HCT116 (cell line): ENCODE measurements around the gene MZT2B. TPM values are rescaled to one million over a fixed set of nuclear protein-coding genes. Genes with fewer than 3 reads are reported as not detected.

ENCODE experiments used
- ATAC-seq: fragments of 200-7000 bp; cut with Tn5 transposase; 2 replicates; pipeline ENCODE4 v1.9.1; 2020; ENCODE audit warnings: mild to moderate bottlenecking, moderate library complexity
- BruUV-seq: library from RNA; stranded (reverse); fragments of 400-500 nt; replicated peaks from 2 replicates; lab custom pipeline; 2021; lab: Mats Ljungman, UMichigan
- CTCF ChIA-PET: fragments of 300-600 bp; sonication (Branson Sonifier 250); formaldehyde crosslinking; loops from one replicate; lab custom pipeline; 2021; ENCODE audit warnings: antibody characterized with exemption; lab: Charles Lee
- POLR2A ChIA-PET: fragments of 300-600, 350-600 bp; sonication (Branson Sonifier 250); formaldehyde crosslinking; loops from one replicate; lab custom pipeline; 2021; ENCODE audit warnings: antibody characterized with exemption; lab: Charles Lee
- RAD21 ChIA-PET, 2 experiments: fragments of 300-600 bp; sonication (Branson Sonifier 250); formaldehyde crosslinking; loops; one replicate each; lab custom pipeline; 2023; ENCODE audit warnings: low total read pairs in 2 of 2; ENCODE audit not compliant: uncharacterized antibody in 2 of 2, unreplicated experiment in 2 of 2, low non-redundant PET in 1 of 2; lab: Charles Lee
- DNase-seq: peaks from one replicate; pipeline ENCODE4 v3.0.0-alpha.2; 2010; ENCODE audit warnings: low read depth, low spot score
- H2AFZ ChIP-seq: fragments of 200-600 bp; shearing (Covaris generic), sonication (generic); 2 replicates; pipeline ENCODE4 v1.6.1; 2017; ENCODE audit warnings: low read depth, mixed run types, mixed read lengths, antibody characterized with exemption, low read length; ENCODE audit not compliant: poor library complexity, severe bottlenecking
- H3K27ac ChIP-seq: 2 replicates; pipeline ENCODE4 v1.5.1; 2012; ENCODE audit warnings: low read depth, low read length
- H3K27me3 ChIP-seq: fragments of 200-600 bp; sonication (generic); 2 replicates; pipeline ENCODE4 v1.6.1; 2016; ENCODE audit warnings: mixed run types, low read length, mixed read lengths; ENCODE audit not compliant: insufficient read depth
- H3K36me3 ChIP-seq, 2 experiments: fragments of 200-500 bp in 1 of 2; fragments of 200-600 bp in 1 of 2; sonication (Bioruptor generic) in 1 of 2; sonication (generic) in 1 of 2; 2 replicates each; pipeline versions ENCODE4 v1.5.1 to v1.6.1; 2014 to 2016; ENCODE audit warnings: low read length in 2 of 2, inconsistent platforms in 1 of 2, mixed read lengths in 1 of 2, mixed run types in 1 of 2; ENCODE audit not compliant: insufficient read depth in 2 of 2, control insufficient read depth in 1 of 2
- H3K4me1 ChIP-seq, 2 experiments: fragments of 200-600 bp in 1 of 2; sonication (generic) in 1 of 2; 2 replicates each; pipeline versions ENCODE4 v1.5.1 to v1.6.1; 2012 to 2017; ENCODE audit warnings: low read length in 2 of 2, inconsistent platforms in 1 of 2, mild to moderate bottlenecking in 1 of 2, mixed read lengths in 1 of 2, mixed run types in 1 of 2, moderate library complexity in 1 of 2; ENCODE audit not compliant: insufficient read depth in 2 of 2, control insufficient read depth in 1 of 2
- H3K4me2 ChIP-seq: fragments of 200-600 bp; sonication (generic); 2 replicates; pipeline ENCODE4 v1.6.1; 2017; ENCODE audit warnings: mixed run types, low read length, mixed read lengths
- H3K4me3 ChIP-seq, 2 experiments: fragments of 200-600 bp in 1 of 2; sonication (generic) in 1 of 2; replicated peaks in 1 of 2; 2 replicates each; pipeline ENCODE4 v1.5.1; 2011 to 2016; ENCODE audit warnings: low read length in 2 of 2, control low read depth in 1 of 2, low read depth in 1 of 2, mild to moderate bottlenecking in 1 of 2, mixed read lengths in 1 of 2, mixed run types in 1 of 2
- H3K79me2 ChIP-seq: fragments of 200-600 bp; sonication (generic); 2 replicates; pipeline ENCODE4 v1.6.1; 2017; ENCODE audit warnings: mild to moderate bottlenecking, mixed run types, low read length, moderate library complexity, mixed read lengths; ENCODE audit not compliant: insufficient read depth
- H3K9ac ChIP-seq: fragments of 200-600 bp; sonication (generic); 2 replicates; pipeline ENCODE4 v1.6.1; 2016; ENCODE audit warnings: low read length, mixed read lengths
- H3K9me2 ChIP-seq: fragments of 200-600 bp; sonication (generic), shearing (Covaris generic); 2 replicates; pipeline ENCODE4 v1.6.1; 2017; ENCODE audit warnings: mixed run types, mild to moderate bottlenecking, moderate library complexity; ENCODE audit not compliant: insufficient read depth
- H3K9me3 ChIP-seq, 2 experiments: fragments of 200-500 bp in 1 of 2; fragments of 200-600 bp in 1 of 2; sonication (Bioruptor generic) in 1 of 2; sonication (generic) in 1 of 2; 2 replicates each; pipeline ENCODE4 v1.6.1; 2014 to 2017; ENCODE audit warnings: low read length in 2 of 2, mixed read lengths in 2 of 2, inconsistent platforms in 1 of 2, low read depth in 1 of 2, mild to moderate bottlenecking in 1 of 2, mixed run types in 1 of 2, moderate library complexity in 1 of 2; ENCODE audit not compliant: control insufficient read depth in 1 of 2, insufficient read depth in 1 of 2
- H4K20me1 ChIP-seq: fragments of 200-600 bp; sonication (generic), shearing (Covaris generic); 2 replicates; pipeline ENCODE4 v1.6.1; 2017; ENCODE audit warnings: mixed run types, mild to moderate bottlenecking, moderate library complexity; ENCODE audit not compliant: insufficient read depth
- CEBPB ChIP-seq: IDR thresholded peaks from 2 replicates; pipeline ENCODE4 v1.6.1; 2012; ENCODE audit warnings: low read depth
- EGR1 ChIP-seq: IDR thresholded peaks from 2 replicates; pipeline ENCODE4 v1.6.1; 2012; ENCODE audit warnings: low read depth
- ELF1 ChIP-seq: IDR thresholded peaks from 2 replicates; pipeline ENCODE4 v1.6.1; 2012; ENCODE audit warnings: low read depth, borderline replicate concordance
- EZH2 ChIP-seq: fragments of 200-600 bp; sonication (generic); IDR thresholded peaks from 2 replicates; pipeline ENCODE4 v1.6.1; 2017; ENCODE audit warnings: antibody characterized with exemption, mixed run types
- EZH2phosphoT487 ChIP-seq: fragments of 200-600 bp; IDR thresholded peaks from 2 replicates; pipeline ENCODE4 v1.6.1; 2018; ENCODE audit warnings: antibody characterized with exemption, borderline replicate concordance
- FOSL1 ChIP-seq: IDR thresholded peaks from 2 replicates; pipeline ENCODE4 v1.6.1; 2012; ENCODE audit warnings: low read depth
- JUND ChIP-seq: IDR thresholded peaks from 2 replicates; pipeline ENCODE4 v1.6.1; 2012
- POLR2A ChIP-seq: IDR thresholded peaks from 2 replicates; pipeline ENCODE4 v1.7.0; 2011; ENCODE audit warnings: borderline replicate concordance; ENCODE audit not compliant: insufficient read depth, insufficient read length; ENCODE audit errors: extremely low read depth
- POLR2AphosphoS5 ChIP-seq: IDR thresholded peaks from 2 replicates; pipeline ENCODE4 v1.6.1; 2011; ENCODE audit warnings: mild to moderate bottlenecking, low read depth, low read length, moderate library complexity
- SRF ChIP-seq: IDR thresholded peaks from 2 replicates; pipeline ENCODE4 v1.6.1; 2012; ENCODE audit warnings: low read depth
- YY1 ChIP-seq: IDR thresholded peaks from 2 replicates; pipeline ENCODE4 v1.6.1; 2011; ENCODE audit warnings: low read length, low read depth, moderate library complexity, mild to moderate bottlenecking; ENCODE audit not compliant: insufficient replicate concordance; ENCODE audit errors: extremely low read depth
- ZFX ChIP-seq: fragments of 450-650 bp; IDR thresholded peaks from 2 replicates; pipeline ENCODE4 v1.6.1; 2017
- ZNF274 ChIP-seq: fragments of 200-500 bp; sonication (Bioruptor generic); IDR thresholded peaks from 2 replicates; pipeline ENCODE4 v1.6.1; 2014; ENCODE audit warnings: mild to moderate bottlenecking, low read depth, low read length, inconsistent platforms
- intact Hi-C: fragments of 100-400 bp; cut with micrococcal nuclease; formaldehyde crosslinking; loops from 2 replicates; pipeline ENCODE4 v1.10.0; 2022
- total RNA-seq: library from RNA; stranded (reverse); gene quantifications from one replicate; pipeline ENCODE4 v1.2.1, GENCODE V29; 2021; ENCODE audit not compliant: unreplicated experiment
- TF ChIP-seq, protein P1 (sequence below): IDR thresholded peaks from 2 replicates; pipeline ENCODE4 v1.6.1; 2012; ENCODE audit warnings: low read depth
- TF ChIP-seq, protein P2 (sequence below): IDR thresholded peaks from 2 replicates; pipeline ENCODE4 v1.6.1; 2012
- TF ChIP-seq, protein P3 (sequence below), 3 experiments: fragments of 200-600 bp in 1 of 3; sonication (generic) in 1 of 3; IDR thresholded peaks in 2 of 3; conservative IDR thresholded peaks in 1 of 3; 2 replicates each; pipeline ENCODE4 v1.5.1; 2012 to 2017; ENCODE audit warnings: low read depth in 2 of 3, low read length in 2 of 3, antibody characterized with exemption in 1 of 3, borderline replicate concordance in 1 of 3, control low read depth in 1 of 3, mild to moderate bottlenecking in 1 of 3, mixed read lengths in 1 of 3, mixed run types in 1 of 3, moderate library complexity in 1 of 3; ENCODE audit not compliant: insufficient read depth in 1 of 3
- TF ChIP-seq, protein P4 (sequence below): IDR thresholded peaks from 2 replicates; pipeline ENCODE4 v1.6.1; 2011; ENCODE audit warnings: mild to moderate bottlenecking, low read length, moderate library complexity; ENCODE audit not compliant: insufficient replicate concordance; ENCODE audit errors: extremely low read depth

Gene MZT2B
- total RNA-seq, 1 experiment from 2014 or later, result 334 TPM

DNA sequence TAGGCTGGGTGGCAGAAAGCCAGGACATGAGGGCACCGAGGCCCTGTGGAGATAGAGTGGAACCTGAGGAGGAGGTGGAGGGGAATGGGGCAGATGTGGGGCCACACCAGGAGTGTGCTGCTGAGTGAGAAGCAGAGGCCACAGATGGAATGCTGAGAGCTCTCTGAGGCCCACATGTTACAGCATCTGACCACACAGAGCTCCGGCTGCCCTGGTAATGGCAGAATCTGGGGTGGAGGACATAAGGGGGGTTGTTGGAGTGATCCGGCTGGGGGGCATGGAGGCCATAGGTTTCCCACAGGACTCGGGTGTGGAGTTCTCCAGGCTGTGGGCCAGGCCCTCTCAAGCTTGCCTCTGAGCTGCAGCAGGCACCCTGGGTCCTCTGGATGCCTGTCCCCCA is 3.8 kb downstream of the MZT2B start:
- no peak for DNase-seq
- no TSS peak for BruUV-seq
- ATAC-seq, result no peak
- H4K20me1 ChIP-seq, result no peaks in the 10 kb centered on the region
- H3K27ac ChIP-seq, result no peak overlapping the region
- POLR2A ChIA-PET, result interaction anchor here (1.1 kb wide), 1 partner anchor 1303 kb away, joined by 11 read pairs; no protein-coding TSS in a partner anchor
- CTCF ChIA-PET, result interaction anchor here (0.8 to 1.4 kb wide), 2 partner anchors 1301 to 1303 kb away, joined by 7 read pairs; no protein-coding TSS in a partner anchor
- no peak overlapping the region for H3K9ac ChIP-seq
- no peaks in the 10 kb centered on the region for H3K27me3 ChIP-seq
- H3K9me3 ChIP-seq, result no peaks in the 10 kb centered on the region
- intact Hi-C loops, result no loop called here
- H3K4me2 ChIP-seq, result no peak overlapping the region
- no peaks in the 10 kb centered on the region for H3K9me2 ChIP-seq
- H2AFZ ChIP-seq, result no peak overlapping the region
- peaks cover 0 to 15% of the 10 kb centered on the region in 2 experiments; a peak in 1 of 4 replicates for H3K4me1 ChIP-seq
- no peak overlapping the region for H3K4me3 ChIP-seq
- H3K36me3 ChIP-seq, result peaks cover 4 to 6% of the 10 kb centered on the region in 2 experiments; a peak in 2 of 4 replicates
- H3K79me2 ChIP-seq, result peaks cover 26% of the 10 kb centered on the region
- no peak for TF ChIP-seq POLR2AphosphoS5
- TF ChIP-seq, protein P1, sequence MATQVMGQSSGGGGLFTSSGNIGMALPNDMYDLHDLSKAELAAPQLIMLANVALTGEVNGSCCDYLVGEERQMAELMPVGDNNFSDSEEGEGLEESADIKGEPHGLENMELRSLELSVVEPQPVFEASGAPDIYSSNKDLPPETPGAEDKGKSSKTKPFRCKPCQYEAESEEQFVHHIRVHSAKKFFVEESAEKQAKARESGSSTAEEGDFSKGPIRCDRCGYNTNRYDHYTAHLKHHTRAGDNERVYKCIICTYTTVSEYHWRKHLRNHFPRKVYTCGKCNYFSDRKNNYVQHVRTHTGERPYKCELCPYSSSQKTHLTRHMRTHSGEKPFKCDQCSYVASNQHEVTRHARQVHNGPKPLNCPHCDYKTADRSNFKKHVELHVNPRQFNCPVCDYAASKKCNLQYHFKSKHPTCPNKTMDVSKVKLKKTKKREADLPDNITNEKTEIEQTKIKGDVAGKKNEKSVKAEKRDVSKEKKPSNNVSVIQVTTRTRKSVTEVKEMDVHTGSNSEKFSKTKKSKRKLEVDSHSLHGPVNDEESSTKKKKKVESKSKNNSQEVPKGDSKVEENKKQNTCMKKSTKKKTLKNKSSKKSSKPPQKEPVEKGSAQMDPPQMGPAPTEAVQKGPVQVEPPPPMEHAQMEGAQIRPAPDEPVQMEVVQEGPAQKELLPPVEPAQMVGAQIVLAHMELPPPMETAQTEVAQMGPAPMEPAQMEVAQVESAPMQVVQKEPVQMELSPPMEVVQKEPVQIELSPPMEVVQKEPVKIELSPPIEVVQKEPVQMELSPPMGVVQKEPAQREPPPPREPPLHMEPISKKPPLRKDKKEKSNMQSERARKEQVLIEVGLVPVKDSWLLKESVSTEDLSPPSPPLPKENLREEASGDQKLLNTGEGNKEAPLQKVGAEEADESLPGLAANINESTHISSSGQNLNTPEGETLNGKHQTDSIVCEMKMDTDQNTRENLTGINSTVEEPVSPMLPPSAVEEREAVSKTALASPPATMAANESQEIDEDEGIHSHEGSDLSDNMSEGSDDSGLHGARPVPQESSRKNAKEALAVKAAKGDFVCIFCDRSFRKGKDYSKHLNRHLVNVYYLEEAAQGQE, result no peak
- no peak for TF ChIP-seq ELF1
- TF ChIP-seq EZH2phosphoT487, result no peak
- TF ChIP-seq SRF, result no peak
- TF ChIP-seq, protein P2, sequence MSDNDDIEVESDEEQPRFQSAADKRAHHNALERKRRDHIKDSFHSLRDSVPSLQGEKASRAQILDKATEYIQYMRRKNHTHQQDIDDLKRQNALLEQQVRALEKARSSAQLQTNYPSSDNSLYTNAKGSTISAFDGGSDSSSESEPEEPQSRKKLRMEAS, result no peak
- TF ChIP-seq EGR1, result no peak
- no peak for TF ChIP-seq YY1
- no peak for TF ChIP-seq FOSL1
- TF ChIP-seq JUND, result no peak
- no peak for TF ChIP-seq EZH2
- TF ChIP-seq CEBPB, result no peak
- no peak for TF ChIP-seq POLR2A
- TF ChIP-seq, protein P3, sequence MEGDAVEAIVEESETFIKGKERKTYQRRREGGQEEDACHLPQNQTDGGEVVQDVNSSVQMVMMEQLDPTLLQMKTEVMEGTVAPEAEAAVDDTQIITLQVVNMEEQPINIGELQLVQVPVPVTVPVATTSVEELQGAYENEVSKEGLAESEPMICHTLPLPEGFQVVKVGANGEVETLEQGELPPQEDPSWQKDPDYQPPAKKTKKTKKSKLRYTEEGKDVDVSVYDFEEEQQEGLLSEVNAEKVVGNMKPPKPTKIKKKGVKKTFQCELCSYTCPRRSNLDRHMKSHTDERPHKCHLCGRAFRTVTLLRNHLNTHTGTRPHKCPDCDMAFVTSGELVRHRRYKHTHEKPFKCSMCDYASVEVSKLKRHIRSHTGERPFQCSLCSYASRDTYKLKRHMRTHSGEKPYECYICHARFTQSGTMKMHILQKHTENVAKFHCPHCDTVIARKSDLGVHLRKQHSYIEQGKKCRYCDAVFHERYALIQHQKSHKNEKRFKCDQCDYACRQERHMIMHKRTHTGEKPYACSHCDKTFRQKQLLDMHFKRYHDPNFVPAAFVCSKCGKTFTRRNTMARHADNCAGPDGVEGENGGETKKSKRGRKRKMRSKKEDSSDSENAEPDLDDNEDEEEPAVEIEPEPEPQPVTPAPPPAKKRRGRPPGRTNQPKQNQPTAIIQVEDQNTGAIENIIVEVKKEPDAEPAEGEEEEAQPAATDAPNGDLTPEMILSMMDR (IDR thresholded peaks at IDR 0.05 in 2 of 3, conservative IDR thresholded peaks at IDR 0.05 in 1 of 3; ENCODE audit: borderline replicate concordance in 1 of 3, insufficient read depth in 1 of 3, low read depth in 2 of 3, low read length in 2 of 3), result no peak
- TF ChIP-seq ZNF274, result no peak
- no peak for TF ChIP-seq ZFX
- TF ChIP-seq, protein P4, sequence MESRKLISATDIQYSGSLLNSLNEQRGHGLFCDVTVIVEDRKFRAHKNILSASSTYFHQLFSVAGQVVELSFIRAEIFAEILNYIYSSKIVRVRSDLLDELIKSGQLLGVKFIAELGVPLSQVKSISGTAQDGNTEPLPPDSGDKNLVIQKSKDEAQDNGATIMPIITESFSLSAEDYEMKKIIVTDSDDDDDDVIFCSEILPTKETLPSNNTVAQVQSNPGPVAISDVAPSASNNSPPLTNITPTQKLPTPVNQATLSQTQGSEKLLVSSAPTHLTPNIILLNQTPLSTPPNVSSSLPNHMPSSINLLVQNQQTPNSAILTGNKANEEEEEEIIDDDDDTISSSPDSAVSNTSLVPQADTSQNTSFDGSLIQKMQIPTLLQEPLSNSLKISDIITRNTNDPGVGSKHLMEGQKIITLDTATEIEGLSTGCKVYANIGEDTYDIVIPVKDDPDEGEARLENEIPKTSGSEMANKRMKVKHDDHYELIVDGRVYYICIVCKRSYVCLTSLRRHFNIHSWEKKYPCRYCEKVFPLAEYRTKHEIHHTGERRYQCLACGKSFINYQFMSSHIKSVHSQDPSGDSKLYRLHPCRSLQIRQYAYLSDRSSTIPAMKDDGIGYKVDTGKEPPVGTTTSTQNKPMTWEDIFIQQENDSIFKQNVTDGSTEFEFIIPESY, result no peak
- RAD21 ChIA-PET, result no interaction called here
